ENCODE results near the gene ACOXL. TPM values are rescaled to one million over a fixed set of nuclear protein-coding genes. Genes with fewer than 3 reads are reported as not detected.

Gene ACOXL
- total RNA-seq, 4 donors from 2014 or later = not detected

DNA sequence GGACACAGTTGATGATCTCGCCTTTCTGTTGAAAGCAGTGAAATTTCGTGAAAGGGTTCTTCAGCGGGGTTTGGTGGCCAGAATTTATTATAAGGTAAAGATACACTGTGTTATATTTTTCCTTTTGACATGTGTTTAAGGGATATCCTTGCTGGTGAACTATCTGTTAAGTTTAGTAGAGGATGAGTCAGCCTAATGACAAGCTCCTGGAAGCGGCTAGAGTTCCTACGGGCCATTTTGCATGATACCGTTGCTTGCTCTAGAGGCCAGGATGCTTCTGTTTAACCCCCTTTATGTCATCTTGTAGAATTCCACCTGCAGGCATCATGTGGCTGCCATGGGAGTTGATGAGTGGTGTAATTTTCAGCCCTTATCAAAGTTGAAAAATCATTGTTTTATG is 263.5 kb downstream of the ACOXL start:
- Histone ChIP-seq H3K36me3 (no peaks in the 10 kb centered on the region), H3K27ac (no peak overlapping the region), H3K4me3 (no peak overlapping the region), H3K9me3 (no peaks in the 10 kb centered on the region), H3K4me1 (peaks cover 0 to 18% (median 0%) of the 10 kb centered on the region in 4 donors), H3K27me3 (no peaks in the 10 kb centered on the region)
- no peak for TF ChIP-seq POLR2A (IDR thresholded peaks at IDR 0.05)
- TF ChIP-seq, protein P1, sequence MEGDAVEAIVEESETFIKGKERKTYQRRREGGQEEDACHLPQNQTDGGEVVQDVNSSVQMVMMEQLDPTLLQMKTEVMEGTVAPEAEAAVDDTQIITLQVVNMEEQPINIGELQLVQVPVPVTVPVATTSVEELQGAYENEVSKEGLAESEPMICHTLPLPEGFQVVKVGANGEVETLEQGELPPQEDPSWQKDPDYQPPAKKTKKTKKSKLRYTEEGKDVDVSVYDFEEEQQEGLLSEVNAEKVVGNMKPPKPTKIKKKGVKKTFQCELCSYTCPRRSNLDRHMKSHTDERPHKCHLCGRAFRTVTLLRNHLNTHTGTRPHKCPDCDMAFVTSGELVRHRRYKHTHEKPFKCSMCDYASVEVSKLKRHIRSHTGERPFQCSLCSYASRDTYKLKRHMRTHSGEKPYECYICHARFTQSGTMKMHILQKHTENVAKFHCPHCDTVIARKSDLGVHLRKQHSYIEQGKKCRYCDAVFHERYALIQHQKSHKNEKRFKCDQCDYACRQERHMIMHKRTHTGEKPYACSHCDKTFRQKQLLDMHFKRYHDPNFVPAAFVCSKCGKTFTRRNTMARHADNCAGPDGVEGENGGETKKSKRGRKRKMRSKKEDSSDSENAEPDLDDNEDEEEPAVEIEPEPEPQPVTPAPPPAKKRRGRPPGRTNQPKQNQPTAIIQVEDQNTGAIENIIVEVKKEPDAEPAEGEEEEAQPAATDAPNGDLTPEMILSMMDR (IDR thresholded peaks at IDR 0.05) = no peak
- no peak for DNase-seq

DNA sequence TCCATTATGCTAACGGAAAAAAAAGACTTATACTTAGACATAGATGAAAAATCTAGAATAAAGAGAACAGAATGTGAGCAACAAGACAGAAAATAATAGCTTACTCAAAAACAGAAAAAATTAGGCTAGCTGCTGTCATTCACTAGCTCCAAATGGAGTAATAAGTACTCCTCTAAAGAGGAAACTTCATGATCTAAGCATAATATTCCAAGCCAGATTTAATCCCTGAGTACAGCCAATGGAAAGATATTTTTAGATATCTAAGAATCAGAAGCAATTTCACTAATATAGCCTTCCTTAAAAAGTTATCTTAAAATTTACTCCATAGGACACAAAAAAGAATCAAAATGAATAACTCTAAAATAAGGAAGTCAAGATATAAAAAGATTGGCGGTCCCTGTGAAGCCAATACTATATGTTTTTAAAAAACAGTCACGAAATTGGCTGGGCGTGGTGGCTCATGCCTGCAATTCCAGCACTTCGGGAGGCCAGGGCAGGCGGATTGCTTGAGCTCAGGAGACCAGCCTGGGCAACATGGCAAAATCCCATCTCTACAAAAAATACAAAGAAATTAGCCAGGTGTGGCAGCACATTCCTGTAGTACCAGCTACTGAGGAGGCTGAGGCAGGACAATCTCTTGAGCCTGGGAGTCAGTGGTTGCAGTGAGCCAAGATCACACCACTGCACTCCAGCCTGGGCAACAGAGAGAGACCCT is 265.1 kb downstream of the ACOXL start:
- H3K27ac ChIP-seq = no peak overlapping the region
- no peaks in the 10 kb centered on the region for H3K9me3 ChIP-seq
- no peaks in the 10 kb centered on the region for H3K27me3 ChIP-seq
- no peak for TF ChIP-seq POLR2A (IDR thresholded peaks at IDR 0.05)
- TF ChIP-seq, protein P1 (IDR thresholded peaks at IDR 0.05) = no peak
- H3K36me3 ChIP-seq = no peaks in the 10 kb centered on the region
- H3K4me1 ChIP-seq = peaks cover 0 to 15% (median 0%) of the 10 kb centered on the region in 4 donors
- no peak overlapping the region for H3K4me3 ChIP-seq
- DNase-seq = no peak

DNA sequence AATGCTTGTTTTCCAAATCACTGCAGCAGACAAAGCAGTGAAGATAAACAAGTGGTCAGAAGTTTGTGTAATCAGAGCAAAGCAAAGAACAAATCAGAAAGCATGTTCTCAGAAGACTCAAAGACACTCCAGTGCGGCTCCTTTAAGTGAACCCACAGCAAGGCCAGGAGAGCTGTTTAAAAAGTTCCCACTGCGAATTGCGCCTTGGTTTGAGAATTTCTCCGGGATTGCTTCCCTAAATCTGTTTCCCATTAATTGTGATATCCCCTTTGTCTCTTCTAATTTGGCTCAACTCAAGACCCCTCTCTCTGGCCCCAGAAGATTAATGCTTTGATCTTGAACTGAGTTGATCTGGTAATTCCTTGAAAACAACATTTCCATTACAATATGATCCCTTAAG is 265.9 kb downstream of the ACOXL start:
- Histone ChIP-seq H3K36me3 (no peaks in the 10 kb centered on the region), H3K9me3 (no peaks in the 10 kb centered on the region), H3K27me3 (no peaks in the 10 kb centered on the region), H3K4me1 (peaks cover 0 to 13% (median 0%) of the 10 kb centered on the region in 4 donors), H3K27ac (no peak overlapping the region), H3K4me3 (no peak overlapping the region)
- no peak for DNase-seq
- TF ChIP-seq, protein P1 (IDR thresholded peaks at IDR 0.05) = no peak
- TF ChIP-seq POLR2A (IDR thresholded peaks at IDR 0.05) = no peak

DNA sequence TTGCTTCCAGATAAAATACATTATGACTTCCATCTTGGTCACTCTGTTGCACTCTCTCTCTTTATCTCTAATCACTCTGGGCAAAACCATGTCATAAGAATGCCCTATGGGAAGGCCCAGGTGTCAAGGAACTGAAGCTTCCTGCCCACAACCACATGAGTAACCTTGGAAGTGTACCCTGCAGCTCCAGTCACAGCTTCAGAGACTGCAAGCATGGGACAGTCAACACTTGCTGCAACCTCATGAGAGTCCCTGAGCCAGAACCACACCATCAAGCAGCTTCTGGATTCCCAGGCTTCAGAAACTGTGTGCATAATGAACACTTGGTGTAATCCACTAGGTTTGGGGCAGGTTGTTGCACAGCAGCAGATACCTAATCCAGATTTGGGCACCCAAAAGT is 267.3 kb downstream of the ACOXL start:
- Histone ChIP-seq H3K9me3 (no peaks in the 10 kb centered on the region), H3K4me1 (peaks cover 0 to under 1% (median 0%) of the 10 kb centered on the region in 4 donors), H3K4me3 (no peak overlapping the region), H3K36me3 (no peaks in the 10 kb centered on the region), H3K27ac (no peak overlapping the region), H3K27me3 (no peaks in the 10 kb centered on the region)
- no peak for TF ChIP-seq POLR2A (IDR thresholded peaks at IDR 0.05)
- TF ChIP-seq, protein P1 (IDR thresholded peaks at IDR 0.05) = no peak
- DNase-seq = no peak

DNA sequence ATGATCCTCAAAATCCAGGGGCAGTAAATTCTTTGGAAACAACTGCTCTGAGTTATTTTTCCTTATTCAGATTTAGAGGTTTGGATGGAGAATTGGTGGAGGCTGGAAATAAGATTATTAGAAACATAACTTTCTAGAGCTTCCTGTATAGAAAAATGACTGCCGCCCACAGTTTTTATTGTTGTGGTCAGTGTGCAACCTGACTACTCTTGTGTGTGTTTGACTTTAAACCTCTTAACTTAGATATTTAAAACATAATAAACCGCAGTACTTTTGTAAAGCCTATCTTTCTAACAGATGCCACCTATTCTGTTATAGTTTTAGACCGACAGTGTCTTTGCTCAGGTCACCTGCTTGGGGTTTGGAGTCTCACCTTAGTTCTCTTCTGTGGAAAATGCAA is 272.9 kb downstream of the ACOXL start:
- Histone ChIP-seq H3K4me1 (no peaks in the 10 kb centered on the region), H3K4me3 (no peak overlapping the region), H3K27ac (no peak overlapping the region), H3K36me3 (no peaks in the 10 kb centered on the region), H3K9me3 (no peaks in the 10 kb centered on the region), H3K27me3 (no peaks in the 10 kb centered on the region)
- TF ChIP-seq, protein P1 (IDR thresholded peaks at IDR 0.05) = no peak
- TF ChIP-seq POLR2A (IDR thresholded peaks at IDR 0.05) = no peak
- no peak for DNase-seq
